Measurements from ENCODE around the gene VWA8. TPM values are rescaled to one million over a fixed set of nuclear protein-coding genes. Genes with fewer than 3 reads are reported as not detected.

Gene VWA8
- polyA plus RNA-seq, 1 of the 3 experiments (the other 2 are of a cell fraction), result 5.5 TPM

GRCh38 chr13:41756198-41756880 lies 204.6 kb downstream of the VWA8 start:
- peaks cover 18 to 24% of the 10 kb centered on the region in 2 experiments for H3K36me3 ChIP-seq (replicated peaks in 1 of 2; ENCODE audit: control insufficient read depth in 1 of 2, insufficient read depth in 2 of 2, low read length in 1 of 2)
- H3K27me3 ChIP-seq (ENCODE audit: insufficient read depth), result no peaks in the 10 kb centered on the region
- H3K27ac ChIP-seq (ENCODE audit: low read depth in 2 of 2, low read length in 1 of 2), result no peak overlapping the region
- no peaks in the 10 kb centered on the region for H4K20me1 ChIP-seq (ENCODE audit: insufficient read depth)
- no peak overlapping the region for H3K9ac ChIP-seq
- ChIA-PET CTCF (interaction anchor here (0.9 to 1.0 kb wide), 2 partner anchors 29 to 319 kb away, joined by 3 read pairs; no protein-coding TSS in a partner anchor), POLR2A (no interaction called here)
- H3K79me2 ChIP-seq (ENCODE audit: insufficient read depth), result no peaks in the 10 kb centered on the region
- 91% methylated on average over 1 of the region's 1 CpG for WGBS (ENCODE audit: low lambda C conversion rate)
- H3K4me2 ChIP-seq, result no peak overlapping the region
- H2AFZ ChIP-seq (ENCODE audit: low read depth), result no peak overlapping the region
- H3K4me1 ChIP-seq (ENCODE audit: control insufficient read depth in 1 of 2, insufficient read depth in 2 of 2, low read depth in 1 of 2, low read length in 1 of 2), result peaks cover 0 to 2% of the 10 kb centered on the region in 2 experiments; a peak in 1 of 4 replicates
- H3K4me3 ChIP-seq (ENCODE audit: low read depth in 2 of 2, low read length in 1 of 2), result no peak overlapping the region
- peaks cover 5% of the 10 kb centered on the region for H3F3A ChIP-seq (replicated peaks; ENCODE audit: insufficient read depth)
- H3K9me2 ChIP-seq, result no peaks in the 10 kb centered on the region
- TF ChIP-seq TAF1 (IDR thresholded peaks at IDR 0.05; ENCODE audit: borderline replicate concordance, low read depth, low read length), result no peak
- no peak for TF ChIP-seq RXRA (IDR thresholded peaks at IDR 0.05; ENCODE audit: borderline replicate concordance, low read depth)
- TF ChIP-seq, protein P1, sequence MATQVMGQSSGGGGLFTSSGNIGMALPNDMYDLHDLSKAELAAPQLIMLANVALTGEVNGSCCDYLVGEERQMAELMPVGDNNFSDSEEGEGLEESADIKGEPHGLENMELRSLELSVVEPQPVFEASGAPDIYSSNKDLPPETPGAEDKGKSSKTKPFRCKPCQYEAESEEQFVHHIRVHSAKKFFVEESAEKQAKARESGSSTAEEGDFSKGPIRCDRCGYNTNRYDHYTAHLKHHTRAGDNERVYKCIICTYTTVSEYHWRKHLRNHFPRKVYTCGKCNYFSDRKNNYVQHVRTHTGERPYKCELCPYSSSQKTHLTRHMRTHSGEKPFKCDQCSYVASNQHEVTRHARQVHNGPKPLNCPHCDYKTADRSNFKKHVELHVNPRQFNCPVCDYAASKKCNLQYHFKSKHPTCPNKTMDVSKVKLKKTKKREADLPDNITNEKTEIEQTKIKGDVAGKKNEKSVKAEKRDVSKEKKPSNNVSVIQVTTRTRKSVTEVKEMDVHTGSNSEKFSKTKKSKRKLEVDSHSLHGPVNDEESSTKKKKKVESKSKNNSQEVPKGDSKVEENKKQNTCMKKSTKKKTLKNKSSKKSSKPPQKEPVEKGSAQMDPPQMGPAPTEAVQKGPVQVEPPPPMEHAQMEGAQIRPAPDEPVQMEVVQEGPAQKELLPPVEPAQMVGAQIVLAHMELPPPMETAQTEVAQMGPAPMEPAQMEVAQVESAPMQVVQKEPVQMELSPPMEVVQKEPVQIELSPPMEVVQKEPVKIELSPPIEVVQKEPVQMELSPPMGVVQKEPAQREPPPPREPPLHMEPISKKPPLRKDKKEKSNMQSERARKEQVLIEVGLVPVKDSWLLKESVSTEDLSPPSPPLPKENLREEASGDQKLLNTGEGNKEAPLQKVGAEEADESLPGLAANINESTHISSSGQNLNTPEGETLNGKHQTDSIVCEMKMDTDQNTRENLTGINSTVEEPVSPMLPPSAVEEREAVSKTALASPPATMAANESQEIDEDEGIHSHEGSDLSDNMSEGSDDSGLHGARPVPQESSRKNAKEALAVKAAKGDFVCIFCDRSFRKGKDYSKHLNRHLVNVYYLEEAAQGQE (IDR thresholded peaks at IDR 0.05; ENCODE audit: low read depth, low read length), result no peak
- peaks cover 8% of the 10 kb centered on the region; the same call in 1 of the 2 replicates for H3K9me3 ChIP-seq
- DNase-seq, result no peak

DNA sequence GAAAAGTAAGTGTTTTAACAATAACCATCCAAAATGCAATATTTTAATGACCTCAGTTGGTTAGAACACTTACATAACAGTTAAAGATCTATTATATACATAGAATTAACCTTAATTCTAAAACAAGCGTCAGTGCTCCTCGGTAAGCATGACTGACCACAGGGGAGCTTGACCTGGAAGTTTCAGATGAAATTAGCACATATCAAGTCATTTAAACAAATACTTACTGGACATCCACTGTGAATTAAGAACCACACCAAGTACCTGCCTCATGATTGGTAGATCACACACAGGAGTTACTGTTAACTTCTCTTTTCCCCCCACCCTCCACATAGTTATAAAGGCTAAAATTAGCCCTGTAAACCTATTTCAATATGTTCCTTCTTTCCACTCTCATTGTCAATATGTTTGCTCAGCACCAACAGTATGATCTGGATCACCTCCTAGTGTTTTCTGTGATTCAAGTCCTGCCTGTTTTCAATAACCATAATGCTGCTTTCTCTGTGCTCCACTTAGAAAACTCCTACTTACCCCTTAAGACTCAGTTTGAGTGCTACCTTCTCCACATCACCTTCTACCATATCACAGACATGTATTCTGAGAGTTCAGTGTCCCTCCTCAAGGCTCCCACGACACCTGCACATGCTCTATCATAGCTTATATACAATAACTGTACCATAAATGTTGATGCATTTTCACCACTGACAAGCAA lies 209.0 kb downstream of the VWA8 start:
- peaks cover 5% of the 10 kb centered on the region for H3F3A ChIP-seq (replicated peaks; ENCODE audit: insufficient read depth)
- no peak overlapping the region for H2AFZ ChIP-seq (ENCODE audit: low read depth)
- TF ChIP-seq MAX (IDR thresholded peaks at IDR 0.05; ENCODE audit: low read depth) (no peak), USF1 (IDR thresholded peaks at IDR 0.05; ENCODE audit: borderline replicate concordance, low read depth) (no peak), EP300 (IDR thresholded peaks at IDR 0.05; ENCODE audit: borderline replicate concordance in 1 of 2, low read depth in 1 of 2, low read length in 1 of 2) (no peak), POLR2AphosphoS5 (IDR thresholded peaks at IDR 0.05; ENCODE audit: low read depth, low read length) (no peak), FOXM1 (IDR thresholded peaks at IDR 0.05; ENCODE audit: low read depth) (no peak), ELF1 (IDR thresholded peaks at IDR 0.05) (no peak), GABPA (IDR thresholded peaks at IDR 0.05; ENCODE audit: low read depth) (no peak), YY1 (IDR thresholded peaks at IDR 0.05; ENCODE audit: low read depth) (no peak), EZH2phosphoT487 (IDR thresholded peaks at IDR 0.05; ENCODE audit: borderline replicate concordance, low read depth) (no peak), MXI1 (IDR thresholded peaks at IDR 0.05; ENCODE audit: low read depth, low read length) (no peak)
- TF ChIP-seq, protein P2, sequence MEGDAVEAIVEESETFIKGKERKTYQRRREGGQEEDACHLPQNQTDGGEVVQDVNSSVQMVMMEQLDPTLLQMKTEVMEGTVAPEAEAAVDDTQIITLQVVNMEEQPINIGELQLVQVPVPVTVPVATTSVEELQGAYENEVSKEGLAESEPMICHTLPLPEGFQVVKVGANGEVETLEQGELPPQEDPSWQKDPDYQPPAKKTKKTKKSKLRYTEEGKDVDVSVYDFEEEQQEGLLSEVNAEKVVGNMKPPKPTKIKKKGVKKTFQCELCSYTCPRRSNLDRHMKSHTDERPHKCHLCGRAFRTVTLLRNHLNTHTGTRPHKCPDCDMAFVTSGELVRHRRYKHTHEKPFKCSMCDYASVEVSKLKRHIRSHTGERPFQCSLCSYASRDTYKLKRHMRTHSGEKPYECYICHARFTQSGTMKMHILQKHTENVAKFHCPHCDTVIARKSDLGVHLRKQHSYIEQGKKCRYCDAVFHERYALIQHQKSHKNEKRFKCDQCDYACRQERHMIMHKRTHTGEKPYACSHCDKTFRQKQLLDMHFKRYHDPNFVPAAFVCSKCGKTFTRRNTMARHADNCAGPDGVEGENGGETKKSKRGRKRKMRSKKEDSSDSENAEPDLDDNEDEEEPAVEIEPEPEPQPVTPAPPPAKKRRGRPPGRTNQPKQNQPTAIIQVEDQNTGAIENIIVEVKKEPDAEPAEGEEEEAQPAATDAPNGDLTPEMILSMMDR (IDR thresholded peaks at IDR 0.05), result no peak
- TF ChIP-seq, protein P1 (IDR thresholded peaks at IDR 0.05; ENCODE audit: low read depth, low read length), result no peak
- CTCF ChIA-PET, result no interaction called here
- H3K9ac ChIP-seq, result no peak overlapping the region
- H3K36me3 ChIP-seq (replicated peaks in 1 of 2; ENCODE audit: control insufficient read depth in 1 of 2, insufficient read depth in 2 of 2, low read length in 1 of 2), result no peaks in the 10 kb centered on the region
- H3K79me2 ChIP-seq (ENCODE audit: insufficient read depth), result no peaks in the 10 kb centered on the region
- no peaks in the 10 kb centered on the region for H3K9me2 ChIP-seq
- H3K9me3 ChIP-seq, result no peaks in the 10 kb centered on the region
- no peak for DNase-seq
- H3K27me3 ChIP-seq (ENCODE audit: insufficient read depth), result no peaks in the 10 kb centered on the region
- 85% methylated on average over 3 of the region's 3 CpGs for WGBS (ENCODE audit: low lambda C conversion rate)
- H3K4me1 ChIP-seq (ENCODE audit: control insufficient read depth in 1 of 2, insufficient read depth in 2 of 2, low read depth in 1 of 2, low read length in 1 of 2), result peaks cover 0 to 2% of the 10 kb centered on the region in 2 experiments; a peak in 1 of 4 replicates
- no peak overlapping the region for H3K4me3 ChIP-seq (ENCODE audit: low read depth in 2 of 2, low read length in 1 of 2)
- peak overlapping the region in 1 of 2 experiments; percentile 54; a peak in 2 of 4 replicates for H3K27ac ChIP-seq (ENCODE audit: low read depth in 2 of 2, low read length in 1 of 2)
- H4K20me1 ChIP-seq (ENCODE audit: insufficient read depth), result no peaks in the 10 kb centered on the region
- POLR2A ChIA-PET, result no interaction called here
- no peak overlapping the region for H3K4me2 ChIP-seq
